GM18505 (cell line): Measurements from ENCODE around the gene CSRNP3.

Experiments used
- ATAC-seq: cut with Tn5 transposase; IDR thresholded peaks from one replicate; pipeline ENCODE4 v1.9.1; 2021; ENCODE audit not compliant: unreplicated experiment
- POLR2A ChIP-seq: IDR thresholded peaks from 4 replicates; pipeline ENCODE4 v1.6.1; 2011; ENCODE audit warnings: borderline replicate concordance; ENCODE audit not compliant: insufficient read depth, insufficient read length; ENCODE audit errors: extremely low read depth

Gene CSRNP3

DNA sequence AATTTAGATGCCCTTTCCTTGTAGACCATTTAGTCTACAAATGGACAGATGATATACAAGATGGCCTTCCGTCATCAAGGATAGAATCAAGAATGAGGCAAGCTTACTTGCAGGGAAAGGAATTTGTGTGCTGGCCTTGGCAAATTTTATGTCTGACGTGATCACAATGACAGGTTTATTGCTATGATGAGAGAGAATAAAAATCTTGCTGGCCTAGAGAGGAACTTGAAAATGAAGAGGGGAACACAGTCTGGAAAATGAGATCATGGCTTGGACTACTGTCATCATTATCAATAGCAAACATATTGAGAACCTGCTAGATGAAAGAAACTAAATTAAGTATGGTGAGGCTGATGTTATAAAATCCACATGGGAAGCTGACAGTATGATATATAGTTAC is 66.0 kb downstream of the CSRNP3 start:
- ATAC-seq, result no peak
- TF ChIP-seq POLR2A, result no peak

DNA sequence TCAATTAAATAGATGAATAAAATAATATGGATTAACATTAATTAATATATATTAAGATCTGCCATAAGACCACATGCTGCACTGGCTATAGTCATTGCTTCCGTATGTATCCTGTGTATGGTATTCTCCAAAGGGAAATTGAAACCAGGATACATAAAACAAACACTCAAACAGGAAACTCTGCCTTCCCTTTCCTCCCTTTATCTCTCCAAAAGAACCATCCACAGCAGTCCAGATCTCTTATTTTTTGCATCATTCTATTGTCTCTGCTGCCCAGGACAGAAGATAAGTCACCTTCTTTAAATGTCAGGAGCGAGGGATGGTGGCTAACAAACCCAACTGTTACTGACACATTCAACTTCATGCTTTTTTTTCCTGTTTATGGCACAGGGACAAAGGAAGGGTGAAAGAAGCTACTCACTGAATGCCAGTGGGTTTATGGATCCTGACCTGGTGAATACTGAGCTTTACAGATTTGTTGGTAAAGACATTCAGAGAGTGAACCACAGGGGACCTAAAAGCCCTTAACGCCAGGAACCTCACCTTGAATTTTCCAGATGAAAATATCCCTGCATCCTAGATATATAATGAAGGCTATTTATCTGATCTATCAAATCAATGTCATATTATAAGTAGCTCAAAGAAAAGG is 67.5 kb downstream of the CSRNP3 start:
- ATAC-seq, result no peak
- no peak for TF ChIP-seq POLR2A

DNA sequence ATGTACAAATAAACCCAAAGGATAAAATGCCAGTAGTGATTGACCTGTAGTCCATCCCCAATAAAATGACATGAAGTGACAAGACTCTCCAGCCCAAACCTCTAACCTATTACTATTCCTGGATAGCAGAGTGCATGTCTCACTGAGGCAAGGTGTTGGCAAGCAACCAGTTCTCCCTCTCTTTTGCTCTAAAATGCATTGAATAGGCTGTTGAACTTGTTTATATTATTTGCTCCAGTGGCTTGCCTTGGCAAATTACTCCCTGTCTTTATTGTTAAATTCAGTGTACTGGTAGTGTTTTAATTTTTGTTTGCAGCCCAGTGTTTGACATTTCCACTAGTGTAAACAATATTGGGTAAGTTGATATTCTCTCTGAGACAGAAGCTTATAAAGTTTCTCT is 70.5 kb downstream of the CSRNP3 start:
- no peak for ATAC-seq
- TF ChIP-seq POLR2A, result no peak

DNA sequence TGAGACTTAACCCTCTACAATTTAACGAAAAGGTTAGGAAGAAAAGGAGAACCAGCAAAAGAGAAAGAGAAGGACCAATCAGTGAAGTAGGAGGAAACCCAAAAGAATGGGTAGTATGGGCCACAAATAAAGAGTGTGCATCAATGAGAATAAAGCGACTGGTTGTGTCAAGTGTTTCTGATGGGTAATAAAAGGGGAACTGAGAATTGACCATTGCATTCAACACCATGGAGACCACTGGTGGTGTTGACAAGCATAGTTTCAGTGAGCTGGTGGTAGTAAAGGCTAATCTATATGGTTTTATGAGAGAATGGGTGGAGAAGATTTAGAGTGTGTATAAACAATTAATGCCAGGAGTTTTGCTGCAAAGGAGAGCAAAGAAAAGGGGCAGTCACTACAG is 75.4 kb downstream of the CSRNP3 start:
- TF ChIP-seq POLR2A, result no peak
- ATAC-seq, result peak; percentile 86

DNA sequence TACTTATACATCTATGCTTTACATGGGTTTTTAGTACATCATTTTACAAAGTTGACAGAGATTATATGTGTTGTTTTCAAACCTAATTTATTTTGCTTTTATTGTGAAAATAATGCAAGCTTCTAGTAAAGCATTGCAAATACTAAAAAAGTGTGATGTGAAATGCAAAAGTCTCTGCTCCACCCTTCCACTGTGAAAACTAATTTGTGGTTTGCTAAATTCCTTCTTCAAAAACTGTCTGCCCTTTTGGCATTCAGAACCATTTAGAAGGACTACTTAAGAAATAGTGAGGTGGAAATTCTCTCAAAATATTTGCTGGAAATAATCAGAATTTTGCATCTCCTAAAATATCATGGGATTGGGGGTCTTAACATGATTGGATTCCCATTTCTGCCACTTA is 78.4 kb downstream of the CSRNP3 start:
- ATAC-seq, result no peak
- TF ChIP-seq POLR2A, result no peak

DNA sequence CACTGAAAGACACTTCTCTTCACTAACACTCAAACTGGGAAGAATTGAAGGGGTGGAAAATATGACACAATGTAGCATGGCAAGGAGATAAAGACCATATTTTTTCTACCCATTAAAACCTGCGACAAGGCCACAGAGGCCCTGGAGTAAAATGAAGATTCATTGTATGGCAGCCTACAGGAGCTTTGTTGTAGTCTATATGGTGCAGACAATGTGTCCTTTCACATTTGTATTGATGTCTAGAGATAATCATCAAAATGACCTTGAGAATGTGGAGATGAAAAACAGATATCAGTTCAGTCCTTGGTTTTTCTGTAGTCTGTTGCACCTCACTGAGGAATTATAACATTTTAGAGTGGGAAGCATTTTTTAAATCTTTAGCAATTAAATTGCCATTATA is 80.1 kb downstream of the CSRNP3 start:
- TF ChIP-seq POLR2A, result no peak
- no peak for ATAC-seq

DNA sequence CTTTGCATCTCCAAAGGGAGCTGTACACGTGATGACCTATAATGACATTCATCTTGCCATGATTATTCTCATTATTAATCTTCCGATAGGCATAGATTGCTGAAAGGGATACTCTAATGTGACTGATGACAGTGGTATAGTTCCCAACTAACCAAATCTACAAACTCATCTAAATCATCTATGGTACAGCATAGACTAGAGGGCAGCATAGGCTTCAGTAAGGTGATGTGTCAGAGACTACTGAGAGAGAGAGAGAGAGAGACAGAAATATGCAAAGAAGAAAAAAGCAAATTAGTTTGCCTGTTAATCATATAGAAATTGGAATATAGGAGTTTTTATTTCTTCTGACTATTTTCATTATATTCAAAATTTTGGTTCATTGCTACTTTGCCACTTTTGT is 89.3 kb downstream of the CSRNP3 start:
- no peak for TF ChIP-seq POLR2A
- peak; percentile 59 for ATAC-seq

DNA sequence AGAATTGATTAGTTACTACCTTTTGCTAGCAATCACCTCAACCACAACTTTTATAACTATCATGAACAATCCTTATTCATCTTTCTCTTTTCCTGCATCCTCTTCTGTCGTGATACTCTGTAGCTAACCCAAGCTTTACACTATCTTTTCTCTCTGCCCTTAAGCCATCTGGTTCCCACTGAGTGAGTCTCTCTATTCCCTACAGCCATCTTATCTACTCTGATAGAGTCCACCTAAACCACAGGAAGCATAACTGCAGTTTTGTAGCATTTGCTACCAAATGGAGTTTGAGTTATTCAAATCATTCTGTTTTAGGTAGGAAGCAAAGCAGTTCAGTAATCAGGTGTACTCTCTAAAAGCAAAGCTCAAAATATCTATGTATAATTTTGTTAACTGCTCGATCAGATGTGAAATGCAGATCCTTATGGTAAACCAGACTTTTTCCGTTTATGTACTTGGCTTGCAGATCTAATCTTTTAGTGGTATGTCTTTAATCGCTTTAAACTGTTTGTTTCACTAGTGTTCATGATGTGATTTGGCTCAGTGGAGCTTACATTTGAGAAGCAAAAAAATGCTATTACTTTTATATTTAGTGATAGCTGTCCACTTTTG is 91.0 kb downstream of the CSRNP3 start:
- TF ChIP-seq POLR2A, result no peak
- no peak for ATAC-seq

DNA sequence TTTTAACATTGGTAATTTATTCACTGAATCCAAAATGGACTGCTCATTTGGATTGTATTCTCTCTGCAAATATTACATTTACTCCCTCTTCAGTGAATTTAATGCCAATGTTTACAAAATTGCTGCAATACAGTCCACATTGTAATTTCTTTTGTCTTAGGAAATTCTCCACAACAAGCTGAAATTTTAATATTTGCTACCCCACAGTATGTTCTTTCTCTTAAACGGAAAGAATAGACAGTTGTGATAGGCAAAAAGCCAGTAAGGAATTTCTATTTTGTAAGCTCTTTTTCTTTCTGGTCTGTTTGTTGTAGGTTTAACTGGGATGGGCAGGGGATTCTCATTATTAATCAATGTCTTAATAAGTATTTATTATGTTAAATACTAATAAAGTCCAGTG is 92.0 kb downstream of the CSRNP3 start:
- no peak for TF ChIP-seq POLR2A
- no peak for ATAC-seq

DNA sequence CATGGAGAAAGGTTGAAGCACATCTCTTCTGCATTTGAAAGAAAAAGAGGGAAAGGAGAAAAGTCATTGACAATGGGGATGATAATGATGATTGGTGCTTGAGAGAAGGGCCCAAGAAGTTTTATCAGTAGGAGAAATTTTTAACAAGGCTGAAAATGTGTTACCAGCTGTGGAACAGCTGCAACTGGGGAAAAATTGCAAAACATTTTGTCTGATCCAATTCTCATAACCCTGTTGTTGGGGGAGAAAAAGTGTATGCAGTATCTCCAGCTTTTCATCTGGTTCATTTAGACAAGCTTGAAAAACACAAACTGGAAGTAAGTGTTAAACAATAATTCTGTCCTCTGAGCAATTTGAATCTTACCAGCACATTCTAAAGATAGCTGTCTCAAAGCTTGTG is 92.7 kb downstream of the CSRNP3 start:
- no peak for TF ChIP-seq POLR2A
- no peak for ATAC-seq

DNA sequence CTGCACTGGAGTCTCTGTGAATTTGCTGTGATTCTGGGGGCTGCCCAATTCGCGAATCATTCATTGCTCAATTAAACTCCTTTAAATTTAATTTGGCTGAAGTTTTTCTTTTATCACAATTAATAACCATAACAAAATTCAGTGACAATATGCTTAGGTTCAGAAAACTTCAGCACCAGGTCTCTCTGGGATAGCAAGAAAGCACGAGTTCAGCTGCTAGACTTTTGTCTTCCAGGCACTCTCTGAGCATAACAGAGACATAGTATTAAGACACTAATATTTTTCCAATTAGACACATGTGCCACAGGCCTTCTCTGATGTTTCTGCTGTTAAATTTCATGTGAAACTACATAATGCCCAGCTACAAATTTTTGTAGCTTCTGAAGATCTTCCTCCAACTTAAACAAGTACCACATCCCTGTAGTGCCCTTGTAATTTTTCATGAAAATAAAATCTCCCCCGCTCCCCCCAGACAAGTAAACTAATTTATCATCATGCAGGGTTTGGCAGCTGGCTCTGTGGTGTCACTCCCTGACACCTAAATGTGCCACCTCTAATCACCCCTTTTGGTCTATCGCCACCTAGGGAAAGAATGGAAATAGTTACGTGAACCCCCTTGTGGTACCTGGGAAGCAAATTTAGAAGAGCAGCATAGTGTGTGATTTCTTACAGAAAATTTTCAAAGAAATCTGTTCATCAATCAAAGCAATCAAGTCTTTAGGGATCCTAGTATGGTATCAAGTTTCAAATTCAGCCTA is 94.1 kb downstream of the CSRNP3 start:
- no peak for TF ChIP-seq POLR2A
- ATAC-seq, result no peak

DNA sequence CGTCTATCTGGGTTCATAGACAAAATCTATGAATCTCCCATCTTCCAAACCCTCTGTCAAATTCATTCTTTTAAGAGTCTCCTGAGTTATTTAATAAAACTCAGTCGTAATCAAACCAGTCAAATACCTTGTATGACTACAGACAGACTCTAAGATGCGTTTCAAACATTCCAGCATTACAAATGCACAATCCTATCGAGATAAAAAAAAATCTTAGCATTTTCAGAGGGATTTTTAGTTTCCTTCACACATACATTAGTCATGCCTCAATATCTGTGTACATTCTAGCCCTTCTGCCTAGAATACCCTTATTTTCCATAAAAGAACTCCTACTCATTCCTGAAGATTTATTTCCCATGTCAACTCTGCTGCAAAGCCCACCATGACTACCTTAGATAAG is 96.5 kb downstream of the CSRNP3 start:
- TF ChIP-seq POLR2A, result no peak
- no peak for ATAC-seq

DNA sequence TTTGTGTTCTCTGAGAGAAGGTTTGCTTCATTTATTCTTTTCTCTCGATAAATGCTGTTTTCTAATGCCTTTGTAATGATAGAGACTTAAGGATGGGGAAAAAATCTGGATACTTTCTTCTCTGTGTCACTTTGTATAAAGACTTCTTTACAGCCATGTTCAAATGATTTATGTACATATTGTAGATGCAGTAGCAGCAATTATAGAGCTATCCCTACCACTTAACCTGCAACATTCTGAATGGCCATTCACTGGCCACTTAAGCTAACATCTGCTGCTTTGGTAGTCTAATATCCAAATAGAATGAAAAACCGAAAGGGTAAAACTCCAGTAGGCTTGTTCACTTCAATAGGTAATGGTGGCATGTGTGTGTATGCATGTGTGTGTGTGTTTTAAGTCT is 97.8 kb downstream of the CSRNP3 start:
- no peak for ATAC-seq
- TF ChIP-seq POLR2A, result no peak

DNA sequence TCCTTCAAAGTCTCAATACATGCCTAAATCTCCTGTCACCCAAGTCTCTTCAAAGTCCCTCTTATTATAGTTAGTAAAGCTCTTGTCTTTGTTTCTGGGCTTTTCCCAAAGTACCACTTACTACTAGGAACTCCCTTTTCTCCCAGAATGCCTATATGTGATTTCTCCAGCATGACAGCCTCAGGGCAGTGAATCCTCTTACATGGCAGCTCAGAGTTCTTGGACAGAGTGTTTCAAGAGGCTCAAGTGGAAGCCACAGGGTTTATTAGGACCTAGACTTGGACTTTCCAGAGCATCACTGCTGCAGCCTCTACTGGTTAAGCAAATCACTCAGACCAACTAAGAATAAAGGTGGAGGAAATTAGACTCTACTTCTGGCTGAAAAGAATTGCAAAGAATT is 98.9 kb downstream of the CSRNP3 start:
- no peak for TF ChIP-seq POLR2A
- ATAC-seq, result no peak
